HCT116 (cell line): ENCODE data around the gene ANKRD13D. TPM values are rescaled to one million over a fixed set of nuclear protein-coding genes. Genes with fewer than 3 reads are reported as not detected.

ENCODE experiments used
- ATAC-seq: fragments of 200-7000 bp; cut with Tn5 transposase; 2 replicates; pipeline ENCODE4 v1.9.1; 2020; ENCODE audit warnings: mild to moderate bottlenecking, moderate library complexity
- BruUV-seq: library from RNA; stranded (reverse); fragments of 400-500 nt; replicated peaks from 2 replicates; lab custom pipeline; 2021; lab: Mats Ljungman, UMichigan
- CTCF ChIA-PET: fragments of 300-600 bp; sonication (Branson Sonifier 250); formaldehyde crosslinking; loops from one replicate; lab custom pipeline; 2021; ENCODE audit warnings: antibody characterized with exemption; lab: Charles Lee
- POLR2A ChIA-PET: fragments of 300-600, 350-600 bp; sonication (Branson Sonifier 250); formaldehyde crosslinking; loops from one replicate; lab custom pipeline; 2021; ENCODE audit warnings: antibody characterized with exemption; lab: Charles Lee
- RAD21 ChIA-PET, 2 experiments: fragments of 300-600 bp; sonication (Branson Sonifier 250); formaldehyde crosslinking; loops; one replicate each; lab custom pipeline; 2023; ENCODE audit warnings: low total read pairs in 2 of 2; ENCODE audit not compliant: uncharacterized antibody in 2 of 2, unreplicated experiment in 2 of 2, low non-redundant PET in 1 of 2; lab: Charles Lee
- DNase-seq: peaks from one replicate; pipeline ENCODE4 v3.0.0-alpha.2; 2010; ENCODE audit warnings: low read depth, low spot score
- H2AFZ ChIP-seq: fragments of 200-600 bp; shearing (Covaris generic), sonication (generic); 2 replicates; pipeline ENCODE4 v1.6.1; 2017; ENCODE audit warnings: low read depth, mixed run types, mixed read lengths, antibody characterized with exemption, low read length; ENCODE audit not compliant: poor library complexity, severe bottlenecking
- H3K27ac ChIP-seq: 2 replicates; pipeline ENCODE4 v1.5.1; 2012; ENCODE audit warnings: low read depth, low read length
- H3K27me3 ChIP-seq: fragments of 200-600 bp; sonication (generic); 2 replicates; pipeline ENCODE4 v1.6.1; 2016; ENCODE audit warnings: mixed run types, low read length, mixed read lengths; ENCODE audit not compliant: insufficient read depth
- H3K36me3 ChIP-seq, 2 experiments: fragments of 200-500 bp in 1 of 2; fragments of 200-600 bp in 1 of 2; sonication (Bioruptor generic) in 1 of 2; sonication (generic) in 1 of 2; 2 replicates each; pipeline versions ENCODE4 v1.5.1 to v1.6.1; 2014 to 2016; ENCODE audit warnings: low read length in 2 of 2, inconsistent platforms in 1 of 2, mixed read lengths in 1 of 2, mixed run types in 1 of 2; ENCODE audit not compliant: insufficient read depth in 2 of 2, control insufficient read depth in 1 of 2
- H3K4me1 ChIP-seq, 2 experiments: fragments of 200-600 bp in 1 of 2; sonication (generic) in 1 of 2; 2 replicates each; pipeline versions ENCODE4 v1.5.1 to v1.6.1; 2012 to 2017; ENCODE audit warnings: low read length in 2 of 2, inconsistent platforms in 1 of 2, mild to moderate bottlenecking in 1 of 2, mixed read lengths in 1 of 2, mixed run types in 1 of 2, moderate library complexity in 1 of 2; ENCODE audit not compliant: insufficient read depth in 2 of 2, control insufficient read depth in 1 of 2
- H3K4me2 ChIP-seq: fragments of 200-600 bp; sonication (generic); 2 replicates; pipeline ENCODE4 v1.6.1; 2017; ENCODE audit warnings: mixed run types, low read length, mixed read lengths
- H3K4me3 ChIP-seq, 2 experiments: fragments of 200-600 bp in 1 of 2; sonication (generic) in 1 of 2; replicated peaks in 1 of 2; 2 replicates each; pipeline ENCODE4 v1.5.1; 2011 to 2016; ENCODE audit warnings: low read length in 2 of 2, control low read depth in 1 of 2, low read depth in 1 of 2, mild to moderate bottlenecking in 1 of 2, mixed read lengths in 1 of 2, mixed run types in 1 of 2
- H3K79me2 ChIP-seq: fragments of 200-600 bp; sonication (generic); 2 replicates; pipeline ENCODE4 v1.6.1; 2017; ENCODE audit warnings: mild to moderate bottlenecking, mixed run types, low read length, moderate library complexity, mixed read lengths; ENCODE audit not compliant: insufficient read depth
- H3K9ac ChIP-seq: fragments of 200-600 bp; sonication (generic); 2 replicates; pipeline ENCODE4 v1.6.1; 2016; ENCODE audit warnings: low read length, mixed read lengths
- H3K9me2 ChIP-seq: fragments of 200-600 bp; sonication (generic), shearing (Covaris generic); 2 replicates; pipeline ENCODE4 v1.6.1; 2017; ENCODE audit warnings: mixed run types, mild to moderate bottlenecking, moderate library complexity; ENCODE audit not compliant: insufficient read depth
- H3K9me3 ChIP-seq, 2 experiments: fragments of 200-500 bp in 1 of 2; fragments of 200-600 bp in 1 of 2; sonication (Bioruptor generic) in 1 of 2; sonication (generic) in 1 of 2; 2 replicates each; pipeline ENCODE4 v1.6.1; 2014 to 2017; ENCODE audit warnings: low read length in 2 of 2, mixed read lengths in 2 of 2, inconsistent platforms in 1 of 2, low read depth in 1 of 2, mild to moderate bottlenecking in 1 of 2, mixed run types in 1 of 2, moderate library complexity in 1 of 2; ENCODE audit not compliant: control insufficient read depth in 1 of 2, insufficient read depth in 1 of 2
- H4K20me1 ChIP-seq: fragments of 200-600 bp; sonication (generic), shearing (Covaris generic); 2 replicates; pipeline ENCODE4 v1.6.1; 2017; ENCODE audit warnings: mixed run types, mild to moderate bottlenecking, moderate library complexity; ENCODE audit not compliant: insufficient read depth
- CEBPB ChIP-seq: IDR thresholded peaks from 2 replicates; pipeline ENCODE4 v1.6.1; 2012; ENCODE audit warnings: low read depth
- EGR1 ChIP-seq: IDR thresholded peaks from 2 replicates; pipeline ENCODE4 v1.6.1; 2012; ENCODE audit warnings: low read depth
- EZH2 ChIP-seq: fragments of 200-600 bp; sonication (generic); IDR thresholded peaks from 2 replicates; pipeline ENCODE4 v1.6.1; 2017; ENCODE audit warnings: antibody characterized with exemption, mixed run types
- FOSL1 ChIP-seq: IDR thresholded peaks from 2 replicates; pipeline ENCODE4 v1.6.1; 2012; ENCODE audit warnings: low read depth
- JUND ChIP-seq: IDR thresholded peaks from 2 replicates; pipeline ENCODE4 v1.6.1; 2012
- POLR2AphosphoS5 ChIP-seq: IDR thresholded peaks from 2 replicates; pipeline ENCODE4 v1.6.1; 2011; ENCODE audit warnings: mild to moderate bottlenecking, low read depth, low read length, moderate library complexity
- RAD21 ChIP-seq: IDR thresholded peaks from 2 replicates; pipeline ENCODE4 v1.6.1; 2012; ENCODE audit warnings: low read depth, mild to moderate bottlenecking
- SRF ChIP-seq: IDR thresholded peaks from 2 replicates; pipeline ENCODE4 v1.6.1; 2012; ENCODE audit warnings: low read depth
- TCF7L2 ChIP-seq: IDR thresholded peaks from 2 replicates; pipeline ENCODE4 v1.7.0; 2011; ENCODE audit warnings: borderline replicate concordance, inconsistent platforms; ENCODE audit not compliant: insufficient read depth, insufficient read length; ENCODE audit errors: extremely low read depth
- YY1 ChIP-seq: IDR thresholded peaks from 2 replicates; pipeline ENCODE4 v1.6.1; 2011; ENCODE audit warnings: low read length, low read depth, moderate library complexity, mild to moderate bottlenecking; ENCODE audit not compliant: insufficient replicate concordance; ENCODE audit errors: extremely low read depth
- ZFX ChIP-seq: fragments of 450-650 bp; IDR thresholded peaks from 2 replicates; pipeline ENCODE4 v1.6.1; 2017
- intact Hi-C: fragments of 100-400 bp; cut with micrococcal nuclease; formaldehyde crosslinking; loops from 2 replicates; pipeline ENCODE4 v1.10.0; 2022
- total RNA-seq: library from RNA; stranded (reverse); gene quantifications from one replicate; pipeline ENCODE4 v1.2.1, GENCODE V29; 2021; ENCODE audit not compliant: unreplicated experiment
- TF ChIP-seq, protein P1 (sequence below): IDR thresholded peaks from 2 replicates; pipeline ENCODE4 v1.6.1; 2012
- TF ChIP-seq, protein P2 (sequence below), 3 experiments: fragments of 200-600 bp in 1 of 3; sonication (generic) in 1 of 3; IDR thresholded peaks in 2 of 3; conservative IDR thresholded peaks in 1 of 3; 2 replicates each; pipeline ENCODE4 v1.5.1; 2012 to 2017; ENCODE audit warnings: low read depth in 2 of 3, low read length in 2 of 3, antibody characterized with exemption in 1 of 3, borderline replicate concordance in 1 of 3, control low read depth in 1 of 3, mild to moderate bottlenecking in 1 of 3, mixed read lengths in 1 of 3, mixed run types in 1 of 3, moderate library complexity in 1 of 3; ENCODE audit not compliant: insufficient read depth in 1 of 3

The ANKRD13D gene
- total RNA-seq, 1 experiment from 2014 or later = 61.1 TPM

DNA sequence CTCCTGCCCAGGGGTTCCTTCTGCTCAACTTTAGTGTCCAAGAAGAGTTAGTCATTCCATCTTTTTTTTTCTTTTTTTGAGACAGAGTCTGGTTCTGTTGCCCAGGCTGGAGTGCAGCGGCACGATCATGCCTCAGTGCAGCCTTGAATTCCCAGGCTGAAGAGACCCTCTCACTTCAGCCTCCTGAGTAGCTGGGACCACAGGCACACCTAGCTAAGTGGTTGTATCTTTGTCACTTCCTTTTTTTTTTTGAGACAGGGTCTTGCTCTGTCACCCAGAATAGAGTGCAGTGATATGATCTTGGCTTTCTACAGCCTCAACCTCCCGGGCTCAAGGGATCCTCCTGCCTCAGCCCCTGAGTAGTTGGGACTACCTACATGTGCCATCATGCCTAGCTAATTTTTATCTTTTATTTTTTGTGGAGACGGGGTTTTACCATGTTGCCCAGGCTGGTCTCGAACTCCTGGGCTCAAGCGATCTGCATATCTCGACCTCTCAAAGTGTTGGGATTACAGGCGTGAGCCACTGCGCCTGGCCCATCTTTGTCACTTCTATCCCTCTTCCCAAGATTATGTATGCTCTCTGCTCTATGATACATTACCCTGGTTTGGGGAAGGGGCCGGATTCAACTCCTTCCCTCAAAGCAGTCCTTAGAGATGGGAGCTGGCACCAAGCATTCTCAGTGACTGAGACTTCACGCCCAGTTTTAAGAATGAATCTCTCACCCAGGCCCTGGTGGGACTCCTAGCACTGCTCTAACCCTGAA is 24.2 kb downstream of the ANKRD13D start:
- RAD21 ChIA-PET = no interaction called here
- no peak for DNase-seq
- no peaks in the 10 kb centered on the region for H4K20me1 ChIP-seq
- POLR2A ChIA-PET = no interaction called here
- TF ChIP-seq ZFX (no peak), SRF (no peak), EZH2 (no peak), RAD21 (no peak), EGR1 (no peak), POLR2AphosphoS5 (0 out of 2 replicates have a peak, but pooled peaks have one; percentile 2), TCF7L2 (no peak), YY1 (no peak)
- TF ChIP-seq, all 23 proteins: peak for 1
- peaks cover 10 to 30% of the 10 kb centered on the region in 2 experiments; a peak in 3 of 4 replicates for H3K4me1 ChIP-seq
- CTCF ChIA-PET = no interaction called here
- peaks cover 0 to 2% of the 10 kb centered on the region in 2 experiments; a peak in 2 of 4 replicates for H3K36me3 ChIP-seq
- H3K9ac ChIP-seq = peak overlapping the region; percentile 13; the same call in 1 of the 2 replicates
- no peak overlapping the region for H3K4me3 ChIP-seq
- no peak for ATAC-seq
- no peaks in the 10 kb centered on the region for H3K9me2 ChIP-seq
- H3K27ac ChIP-seq = peak overlapping the region; percentile 16; the same call in 1 of the 2 replicates
- peaks cover 2% of the 10 kb centered on the region; the same call in 1 of the 2 replicates for H3K79me2 ChIP-seq
- no peaks in the 10 kb centered on the region for H3K9me3 ChIP-seq
- H3K27me3 ChIP-seq = no peaks in the 10 kb centered on the region
- H2AFZ ChIP-seq = no peak overlapping the region
- H3K4me2 ChIP-seq = peak overlapping the region; percentile 51
- no TSS peak for BruUV-seq
- intact Hi-C loops = no loop called here

DNA sequence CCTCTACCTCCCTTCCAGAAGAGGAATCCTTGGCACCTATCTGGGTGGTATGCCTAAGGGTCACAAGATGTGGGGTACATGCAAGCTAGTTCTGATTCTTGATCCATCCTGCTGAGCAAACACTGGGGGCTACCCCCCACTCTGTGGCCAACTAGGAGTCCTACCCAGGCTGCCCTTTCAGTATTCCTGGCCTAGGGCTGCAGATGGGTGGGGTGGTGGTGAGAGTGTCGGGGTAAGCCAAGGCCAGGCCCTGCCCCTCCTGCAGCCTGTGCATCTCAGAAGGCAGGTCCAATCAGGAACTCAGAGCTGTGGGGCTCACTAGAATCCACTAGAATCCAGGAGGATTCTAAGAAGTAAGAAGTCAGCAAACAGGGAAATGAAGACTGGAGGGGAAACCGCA is 25.1 kb downstream of the ANKRD13D start:
- Histone ChIP-seq H3K4me1 (peaks cover 13 to 39% of the 10 kb centered on the region in 2 experiments; a peak in 3 of 4 replicates), H3K27me3 (no peaks in the 10 kb centered on the region), H3K9me2 (no peaks in the 10 kb centered on the region), H3K9ac (no peak overlapping the region), H3K79me2 (peaks cover 8% of the 10 kb centered on the region; the same call in 1 of the 2 replicates), H2AFZ (no peak overlapping the region), H3K36me3 (peaks cover 0 to 2% of the 10 kb centered on the region in 2 experiments; a peak in 2 of 4 replicates), H4K20me1 (no peaks in the 10 kb centered on the region), H3K27ac (no peak overlapping the region), H3K9me3 (no peaks in the 10 kb centered on the region), H3K4me3 (no peak overlapping the region), H3K4me2 (no peak overlapping the region)
- RAD21 ChIA-PET = no interaction called here
- no TSS peak for BruUV-seq
- DNase-seq = no peak
- POLR2A ChIA-PET = interaction anchor here (2.1 kb wide), 1 partner anchor 11 kb away, joined by 6 read pairs; the partner anchor contains the start of gene SSH3
- CTCF ChIA-PET = no interaction called here
- no peak for ATAC-seq
- TF ChIP-seq JUND (no peak), TCF7L2 (no peak), FOSL1 (no peak), POLR2AphosphoS5 (no peak), CEBPB (no peak)
- TF ChIP-seq, protein P1, sequence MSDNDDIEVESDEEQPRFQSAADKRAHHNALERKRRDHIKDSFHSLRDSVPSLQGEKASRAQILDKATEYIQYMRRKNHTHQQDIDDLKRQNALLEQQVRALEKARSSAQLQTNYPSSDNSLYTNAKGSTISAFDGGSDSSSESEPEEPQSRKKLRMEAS = no peak
- TF ChIP-seq, protein P2, sequence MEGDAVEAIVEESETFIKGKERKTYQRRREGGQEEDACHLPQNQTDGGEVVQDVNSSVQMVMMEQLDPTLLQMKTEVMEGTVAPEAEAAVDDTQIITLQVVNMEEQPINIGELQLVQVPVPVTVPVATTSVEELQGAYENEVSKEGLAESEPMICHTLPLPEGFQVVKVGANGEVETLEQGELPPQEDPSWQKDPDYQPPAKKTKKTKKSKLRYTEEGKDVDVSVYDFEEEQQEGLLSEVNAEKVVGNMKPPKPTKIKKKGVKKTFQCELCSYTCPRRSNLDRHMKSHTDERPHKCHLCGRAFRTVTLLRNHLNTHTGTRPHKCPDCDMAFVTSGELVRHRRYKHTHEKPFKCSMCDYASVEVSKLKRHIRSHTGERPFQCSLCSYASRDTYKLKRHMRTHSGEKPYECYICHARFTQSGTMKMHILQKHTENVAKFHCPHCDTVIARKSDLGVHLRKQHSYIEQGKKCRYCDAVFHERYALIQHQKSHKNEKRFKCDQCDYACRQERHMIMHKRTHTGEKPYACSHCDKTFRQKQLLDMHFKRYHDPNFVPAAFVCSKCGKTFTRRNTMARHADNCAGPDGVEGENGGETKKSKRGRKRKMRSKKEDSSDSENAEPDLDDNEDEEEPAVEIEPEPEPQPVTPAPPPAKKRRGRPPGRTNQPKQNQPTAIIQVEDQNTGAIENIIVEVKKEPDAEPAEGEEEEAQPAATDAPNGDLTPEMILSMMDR (IDR thresholded peaks at IDR 0.05 in 2 of 3, conservative IDR thresholded peaks at IDR 0.05 in 1 of 3; ENCODE audit: borderline replicate concordance in 1 of 3, insufficient read depth in 1 of 3, low read depth in 2 of 3, low read length in 2 of 3) = no peak
- intact Hi-C loops = no loop called here
